ENCODE measurements around the gene AHSG.

- TF ChIP-seq, protein P1, sequence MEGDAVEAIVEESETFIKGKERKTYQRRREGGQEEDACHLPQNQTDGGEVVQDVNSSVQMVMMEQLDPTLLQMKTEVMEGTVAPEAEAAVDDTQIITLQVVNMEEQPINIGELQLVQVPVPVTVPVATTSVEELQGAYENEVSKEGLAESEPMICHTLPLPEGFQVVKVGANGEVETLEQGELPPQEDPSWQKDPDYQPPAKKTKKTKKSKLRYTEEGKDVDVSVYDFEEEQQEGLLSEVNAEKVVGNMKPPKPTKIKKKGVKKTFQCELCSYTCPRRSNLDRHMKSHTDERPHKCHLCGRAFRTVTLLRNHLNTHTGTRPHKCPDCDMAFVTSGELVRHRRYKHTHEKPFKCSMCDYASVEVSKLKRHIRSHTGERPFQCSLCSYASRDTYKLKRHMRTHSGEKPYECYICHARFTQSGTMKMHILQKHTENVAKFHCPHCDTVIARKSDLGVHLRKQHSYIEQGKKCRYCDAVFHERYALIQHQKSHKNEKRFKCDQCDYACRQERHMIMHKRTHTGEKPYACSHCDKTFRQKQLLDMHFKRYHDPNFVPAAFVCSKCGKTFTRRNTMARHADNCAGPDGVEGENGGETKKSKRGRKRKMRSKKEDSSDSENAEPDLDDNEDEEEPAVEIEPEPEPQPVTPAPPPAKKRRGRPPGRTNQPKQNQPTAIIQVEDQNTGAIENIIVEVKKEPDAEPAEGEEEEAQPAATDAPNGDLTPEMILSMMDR (conservative IDR thresholded peaks at IDR 0.05; ENCODE audit: low read length) = no peak
- TF ChIP-seq EZH2phosphoT487 (IDR thresholded peaks at IDR 0.05; ENCODE audit: borderline replicate concordance) = no peak
Measured at GRCh38 chr3:186627852-186628414, 15.1 kb downstream of the AHSG start.

Data from Loucy (cell line).